Central memory CD8-positive, alpha-beta T cell (primary cell): ENCODE data around the gene HEPHL1.
"Not testable (repeated sequence)": the region's sequence is repeated elsewhere in the genome, so short reads cannot be mapped to it uniquely, and the experiment has no call there.

Source experiments
- ATAC-seq: fragments of 150-1000 bp; cut with Tn5 transposase; replicated peaks from 2 replicates; pipeline ENCODE4 v1.10.0; 2022; ENCODE audit warnings: mild to moderate bottlenecking, moderate FRiP score, moderate number of reproducible peaks; ENCODE audit not compliant: poor library complexity, severe bottlenecking; ENCODE audit errors: extremely low read depth
- DNase-seq, 2 donors: peaks; one replicate each; pipeline ENCODE4 v3.0.0; 2021; ENCODE audit warnings: low spot score in 2 of 2
- H3K27ac Mint-ChIP-seq: one replicate; pipeline ENCODE4 v1.8.0; 2022; ENCODE audit warnings: low read depth, mild to moderate bottlenecking, moderate library complexity, mixed read lengths
- H3K27me3 Mint-ChIP-seq: one replicate; pipeline ENCODE4 v1.8.0; 2022; ENCODE audit warnings: mixed read lengths
- H3K36me3 Mint-ChIP-seq: one replicate; pipeline ENCODE4 v1.8.0; 2022; ENCODE audit warnings: mild to moderate bottlenecking, moderate library complexity, mixed read lengths; ENCODE audit not compliant: insufficient read depth
- H3K4me1 Mint-ChIP-seq: one replicate; pipeline ENCODE4 v1.8.0; 2022; ENCODE audit warnings: mixed read lengths
- H3K4me3 Mint-ChIP-seq: one replicate; pipeline ENCODE4 v1.8.0; 2022; ENCODE audit warnings: mild to moderate bottlenecking, moderate library complexity, mixed read lengths
- H3K9me3 Mint-ChIP-seq: one replicate; pipeline ENCODE4 v1.8.0; 2022; ENCODE audit warnings: mixed read lengths

HEPHL1 gene, protein sequence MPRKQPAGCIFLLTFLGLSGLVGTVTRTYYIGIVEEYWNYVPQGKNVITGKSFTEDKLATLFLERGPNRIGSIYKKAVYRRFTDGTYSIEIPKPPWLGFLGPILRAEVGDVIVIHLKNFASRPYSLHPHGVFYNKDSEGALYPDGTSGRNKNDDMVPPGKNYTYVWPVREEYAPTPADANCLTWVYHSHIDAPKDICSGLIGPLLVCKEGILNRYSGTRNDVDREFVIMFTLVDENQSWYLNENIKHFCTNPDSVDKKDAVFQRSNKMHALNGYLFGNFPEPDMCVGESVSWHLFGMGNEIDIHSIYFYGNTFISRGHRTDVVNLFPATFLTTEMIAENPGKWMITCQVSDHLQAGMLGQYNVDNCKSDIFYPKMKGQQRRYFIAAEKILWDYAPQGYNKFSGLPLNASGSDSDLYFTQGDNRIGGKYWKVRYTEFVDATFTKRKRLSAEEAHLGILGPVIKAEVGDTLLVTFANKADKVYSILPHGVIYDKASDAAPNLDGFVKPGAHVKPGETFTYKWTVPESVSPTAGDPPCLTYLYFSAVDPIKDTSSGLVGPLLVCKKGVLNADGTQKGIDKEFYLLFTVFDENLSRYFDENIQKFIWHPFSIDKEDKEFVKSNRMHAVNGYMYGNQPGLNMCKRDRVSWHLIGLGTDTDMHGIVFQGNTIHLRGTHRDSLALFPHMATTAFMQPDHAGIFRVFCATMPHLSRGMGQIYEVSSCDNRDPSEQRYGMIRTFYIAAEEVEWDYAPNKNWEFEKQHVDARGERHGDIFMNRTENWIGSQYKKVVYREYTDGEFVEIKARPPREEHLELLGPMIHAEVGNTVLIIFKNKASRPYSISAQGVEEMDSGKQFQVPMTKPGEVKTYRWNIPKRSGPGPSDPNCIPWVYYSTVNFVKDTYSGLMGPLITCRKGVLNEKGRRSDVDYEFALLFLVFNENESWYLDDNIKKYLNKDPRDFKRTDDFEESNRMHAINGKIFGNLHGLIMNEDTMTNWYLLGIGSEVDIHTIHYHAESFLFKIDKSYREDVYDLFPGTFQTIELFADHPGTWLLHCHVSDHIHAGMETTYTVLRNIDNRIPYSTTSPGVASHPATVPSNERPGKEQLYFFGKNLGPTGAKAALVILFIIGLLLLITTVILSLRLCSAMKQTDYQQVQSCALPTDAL

DNA sequence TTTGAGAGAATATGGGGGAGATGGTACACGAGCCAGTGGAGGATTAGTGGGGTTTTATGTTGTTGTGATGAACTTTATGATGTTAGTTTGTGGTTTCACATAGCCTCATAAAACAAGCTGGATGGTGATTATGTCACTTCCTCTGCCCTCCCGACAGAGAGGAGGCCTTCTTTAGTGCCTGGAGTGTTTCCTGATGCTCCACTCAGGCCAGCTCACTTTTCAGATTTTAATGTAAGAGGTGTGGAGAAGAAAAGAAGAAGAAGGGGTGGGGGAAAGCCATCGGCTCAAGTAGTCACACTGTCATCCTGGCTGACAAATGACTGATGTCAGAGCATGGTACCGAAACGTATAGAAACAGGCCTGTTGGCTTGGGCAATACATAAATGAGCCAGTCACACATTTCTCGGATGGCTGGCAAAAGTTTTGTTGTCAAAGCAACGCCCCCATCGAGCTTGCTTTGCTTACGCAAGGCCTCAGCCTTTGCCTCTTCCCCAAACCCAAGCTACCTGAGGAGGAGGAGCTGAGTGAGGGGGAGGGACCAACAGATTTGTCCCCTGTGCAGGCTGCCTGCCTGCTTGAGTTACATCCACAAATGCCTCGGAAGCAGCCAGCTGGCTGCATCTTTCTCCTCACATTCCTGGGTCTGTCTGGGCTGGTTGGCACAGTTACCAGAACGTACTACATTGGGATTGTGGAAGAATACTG, at the start of gene HEPHL1:
HEPHL1 (plus strand) TSS at position 578 of the 705 bp plus-strand sequence; CDS start at position 593, 15 bp downstream.
- H3K4me3 Mint-ChIP-seq: no peak within 1 kb of the TSS
- peaks cover 18% of the 10 kb centered on the region for H3K27me3 Mint-ChIP-seq
- DNase-seq: no peak
- H3K9me3 Mint-ChIP-seq: no peaks in the 10 kb centered on the region
- no peak for ATAC-seq
- no peaks in the 10 kb centered on the region for H3K4me1 Mint-ChIP-seq
- no peaks in the 10 kb centered on the region for H3K36me3 Mint-ChIP-seq
- H3K27ac Mint-ChIP-seq: no peak within 1 kb of the TSS

DNA sequence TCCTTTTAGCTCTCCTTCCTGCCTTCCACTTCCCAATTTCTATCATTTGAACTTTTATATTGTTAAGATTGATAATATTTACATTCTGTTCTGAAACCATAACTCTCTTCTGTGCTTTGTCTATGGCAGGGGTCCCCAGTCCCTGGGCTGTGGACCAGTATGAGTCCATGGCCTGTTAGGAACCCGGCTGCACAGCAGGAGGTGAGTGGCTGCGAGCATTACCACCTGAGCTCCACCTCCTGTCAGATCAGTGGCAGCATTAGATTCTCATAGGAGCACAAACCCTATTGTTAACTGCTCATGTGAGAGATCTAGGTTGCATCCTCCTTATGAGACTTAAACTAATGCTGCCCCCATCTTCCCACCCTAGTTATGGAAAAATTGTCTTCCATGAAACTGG, 48.4 kb upstream of the HEPHL1 start:
- ATAC-seq (no peak), DNase-seq (no peak)
- Mint-ChIP-seq H3K9me3 (peaks cover 5% of the 10 kb centered on the region), H3K27ac (no peak overlapping the region), H3K4me1 (no peaks in the 10 kb centered on the region), H3K4me3 (no peak overlapping the region), H3K36me3 (no peaks in the 10 kb centered on the region), H3K27me3 (peaks cover 55% of the 10 kb centered on the region)

DNA sequence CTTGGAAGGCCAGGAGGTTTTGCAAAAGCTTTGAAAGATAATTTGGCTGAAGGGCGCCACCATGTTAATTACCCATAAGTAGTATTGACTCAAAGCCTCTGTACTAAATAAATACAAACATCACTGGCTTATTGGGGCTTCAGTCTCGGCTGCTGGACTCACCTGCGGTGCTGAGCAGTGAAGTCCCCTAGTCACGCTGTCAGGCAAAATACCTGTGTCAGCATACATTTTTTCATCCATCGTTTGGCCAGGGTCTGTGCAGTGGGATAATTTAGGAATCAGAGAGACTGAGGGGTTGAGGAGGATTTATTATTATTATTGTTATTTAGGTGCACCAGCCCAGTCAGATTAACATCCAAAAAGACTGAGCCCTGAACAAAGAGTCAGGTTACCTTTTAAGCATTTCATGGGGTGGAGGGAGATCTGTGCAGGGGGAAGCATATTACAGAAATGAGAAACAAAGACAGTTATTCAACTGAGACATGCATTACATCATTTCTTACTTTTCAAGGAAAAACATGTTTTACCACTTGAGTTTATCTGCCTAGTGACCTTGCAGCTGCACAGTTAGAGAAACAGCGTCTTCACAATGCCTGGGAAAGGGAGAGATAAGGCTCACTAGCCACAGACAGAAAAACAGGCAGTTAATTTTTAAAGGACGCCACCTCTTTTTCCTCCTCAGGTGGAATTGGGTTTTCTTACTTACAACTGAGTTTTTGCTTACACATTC, 47.7 kb upstream of the HEPHL1 start:
- ATAC-seq, H3K36me3 Mint-ChIP-seq, H3K4me3 Mint-ChIP-seq, H3K27ac Mint-ChIP-seq, H3K4me1 Mint-ChIP-seq, H3K9me3 Mint-ChIP-seq, DNase-seq: not testable (repeated sequence)
- peaks cover 55% of the 10 kb centered on the region for H3K27me3 Mint-ChIP-seq

DNA sequence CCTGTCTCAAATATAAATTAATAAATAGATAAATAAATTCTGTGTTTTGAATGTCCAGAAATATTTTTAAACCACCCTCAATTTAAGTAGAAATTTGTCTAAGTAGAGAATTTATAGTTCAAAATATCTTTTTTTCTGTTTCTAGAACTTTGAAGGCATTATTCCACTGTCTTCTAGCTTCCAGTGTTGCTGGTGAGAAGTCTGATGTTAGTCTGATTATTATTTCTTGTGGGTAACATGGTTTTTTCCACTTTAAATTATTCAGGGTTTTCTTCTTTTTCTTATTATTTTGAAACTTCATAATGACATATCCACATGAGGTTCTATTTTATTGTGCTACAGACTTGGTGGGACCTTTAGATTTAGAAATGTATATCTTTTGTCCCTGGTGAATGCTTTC, 46.4 kb upstream of the HEPHL1 start:
- H3K36me3 Mint-ChIP-seq: no peaks in the 10 kb centered on the region
- H3K4me1 Mint-ChIP-seq: no peaks in the 10 kb centered on the region
- peaks cover 5% of the 10 kb centered on the region for H3K9me3 Mint-ChIP-seq
- ATAC-seq: no peak
- H3K27me3 Mint-ChIP-seq: peaks cover 53% of the 10 kb centered on the region
- no peak overlapping the region for H3K27ac Mint-ChIP-seq
- no peak for DNase-seq
- no peak overlapping the region for H3K4me3 Mint-ChIP-seq

DNA sequence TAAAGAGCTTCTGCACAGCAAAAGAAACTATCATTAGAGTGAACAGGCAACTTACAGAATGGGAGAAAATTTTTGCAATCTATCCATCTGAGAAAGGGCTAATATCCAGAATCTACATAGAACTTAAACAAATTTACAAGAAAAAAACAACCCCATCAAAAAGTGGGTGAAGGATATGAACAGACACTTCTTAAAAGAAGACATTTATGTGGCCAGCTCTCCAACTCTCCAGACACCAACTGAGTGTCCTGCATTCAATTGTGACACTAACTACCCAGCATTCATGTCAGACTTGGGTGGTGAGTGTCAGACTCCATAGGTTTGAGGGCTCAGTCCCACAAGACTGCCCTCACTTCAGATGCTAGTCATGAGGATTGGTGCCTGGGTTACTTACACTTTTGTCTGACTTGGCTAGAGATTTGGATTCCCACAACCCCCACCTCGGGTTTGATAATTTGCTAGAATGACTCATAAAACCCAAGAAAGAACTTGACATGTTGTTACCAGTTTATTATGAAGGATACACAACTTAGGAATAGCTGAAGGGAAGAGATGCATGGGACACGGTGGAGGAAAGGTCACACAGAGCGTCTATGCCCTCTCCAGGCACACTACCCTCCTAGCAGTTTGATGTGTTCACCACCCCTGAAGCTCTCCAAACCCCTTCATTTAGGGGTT, 44.4 kb upstream of the HEPHL1 start:
- not testable (repeated sequence) for DNase-seq, H3K9me3 Mint-ChIP-seq, ATAC-seq, H3K27ac Mint-ChIP-seq, H3K4me3 Mint-ChIP-seq, H3K36me3 Mint-ChIP-seq, H3K4me1 Mint-ChIP-seq
- peaks cover 35% of the 10 kb centered on the region for H3K27me3 Mint-ChIP-seq

DNA sequence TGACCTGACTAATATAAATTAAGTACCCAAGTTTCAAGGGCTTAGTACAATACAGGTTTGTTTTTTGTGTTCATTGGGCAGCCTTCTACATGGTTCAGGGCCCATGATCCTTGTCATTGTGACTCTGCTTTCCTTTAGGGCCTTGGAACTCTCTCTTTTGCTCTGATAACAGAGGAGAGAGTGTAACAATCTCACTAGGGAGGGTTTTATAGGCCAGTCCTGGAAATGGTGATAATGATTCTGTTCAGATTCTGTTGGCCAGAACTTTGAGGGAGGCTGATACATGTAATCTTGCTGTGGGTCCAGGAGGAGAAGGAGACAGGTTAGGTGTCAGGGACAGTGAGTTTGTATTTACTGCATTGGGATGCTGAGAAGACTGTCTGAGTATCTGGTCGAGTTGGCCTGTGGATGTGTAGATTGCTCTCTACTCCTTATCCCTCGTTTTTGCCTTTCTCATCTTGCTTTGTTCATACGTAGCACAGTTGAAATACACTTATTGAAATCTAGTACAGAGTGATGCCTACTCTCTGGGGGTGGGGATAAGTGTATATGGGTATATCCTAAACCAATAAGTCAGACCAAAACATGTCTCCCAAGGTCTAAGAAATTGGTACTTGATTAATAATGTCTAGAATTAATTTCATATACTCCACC, 37.5 kb upstream of the HEPHL1 start:
- Mint-ChIP-seq H3K4me1 (no peaks in the 10 kb centered on the region), H3K27ac (no peak overlapping the region), H3K9me3 (no peaks in the 10 kb centered on the region), H3K4me3 (no peak overlapping the region), H3K36me3 (no peaks in the 10 kb centered on the region), H3K27me3 (peaks cover 26% of the 10 kb centered on the region)
- no peak for ATAC-seq
- no peak for DNase-seq

DNA sequence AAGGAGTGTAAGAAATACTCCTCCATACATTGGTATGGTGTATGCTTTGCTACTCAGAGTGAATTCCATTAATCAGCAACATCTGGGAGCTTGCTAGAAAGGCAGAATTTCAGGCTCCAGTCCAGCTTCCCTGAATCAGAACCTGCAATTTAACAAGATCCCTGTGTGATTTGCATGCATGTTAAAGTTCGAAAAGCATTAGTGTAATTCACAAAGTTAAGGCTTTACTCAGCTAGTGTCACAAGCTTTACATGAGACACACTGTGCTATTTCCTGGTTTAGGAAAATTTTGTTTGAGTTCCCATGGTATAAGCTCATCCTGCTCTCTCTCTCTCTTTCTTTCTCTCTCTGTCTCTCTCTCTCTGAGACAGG, 37.0 kb upstream of the HEPHL1 start:
- Mint-ChIP-seq H3K36me3 (no peaks in the 10 kb centered on the region), H3K9me3 (no peaks in the 10 kb centered on the region), H3K4me1 (no peaks in the 10 kb centered on the region), H3K4me3 (no peak overlapping the region), H3K27me3 (peaks cover 25% of the 10 kb centered on the region), H3K27ac (no peak overlapping the region)
- ATAC-seq (no peak), DNase-seq (no peak)

DNA sequence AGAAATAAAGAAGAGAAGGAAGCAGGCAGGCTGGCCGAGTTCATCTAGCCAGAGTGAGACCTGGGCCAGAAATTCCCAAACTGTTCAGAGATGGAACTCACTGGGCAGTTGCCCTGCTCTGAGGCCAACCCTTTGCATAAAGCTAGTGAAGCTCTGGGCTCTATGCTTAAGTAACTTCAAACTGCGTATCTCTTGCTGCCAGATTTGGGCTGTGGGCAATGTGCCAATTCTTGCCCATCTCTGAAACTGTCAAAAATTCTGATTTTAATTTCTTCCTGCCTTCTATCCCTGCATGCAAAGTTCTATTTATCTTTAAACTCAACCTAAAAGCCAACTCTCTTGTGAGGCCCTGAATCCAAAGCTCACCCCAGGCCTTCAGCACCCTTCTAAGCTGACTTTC, 36.2 kb upstream of the HEPHL1 start:
- DNase-seq: no peak
- no peaks in the 10 kb centered on the region for H3K9me3 Mint-ChIP-seq
- peaks cover 25% of the 10 kb centered on the region for H3K27me3 Mint-ChIP-seq
- no peak overlapping the region for H3K27ac Mint-ChIP-seq
- H3K36me3 Mint-ChIP-seq: no peaks in the 10 kb centered on the region
- no peaks in the 10 kb centered on the region for H3K4me1 Mint-ChIP-seq
- ATAC-seq: no peak
- H3K4me3 Mint-ChIP-seq: no peak overlapping the region

DNA sequence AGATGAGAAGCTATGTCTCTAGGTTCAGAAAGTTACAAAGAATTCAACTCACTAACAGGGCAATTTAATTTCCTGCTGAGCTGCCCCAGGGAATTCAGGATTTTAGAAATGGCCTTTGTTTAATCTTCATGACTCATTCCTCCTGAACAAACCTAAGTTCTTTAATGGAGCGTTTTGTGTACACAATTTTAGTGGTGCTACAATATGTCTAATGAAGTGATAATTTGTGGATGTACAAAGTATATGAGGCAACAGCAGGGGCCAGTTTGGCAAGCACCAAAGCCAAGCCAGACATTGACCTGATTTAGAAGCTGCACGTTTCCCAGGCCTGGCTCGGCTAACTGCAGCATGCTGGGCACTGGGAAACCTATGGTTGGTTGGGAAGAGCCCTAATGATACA, 34.4 kb upstream of the HEPHL1 start:
- Mint-ChIP-seq H3K9me3 (no peaks in the 10 kb centered on the region), H3K27ac (no peak overlapping the region)
- no peak for DNase-seq

DNA sequence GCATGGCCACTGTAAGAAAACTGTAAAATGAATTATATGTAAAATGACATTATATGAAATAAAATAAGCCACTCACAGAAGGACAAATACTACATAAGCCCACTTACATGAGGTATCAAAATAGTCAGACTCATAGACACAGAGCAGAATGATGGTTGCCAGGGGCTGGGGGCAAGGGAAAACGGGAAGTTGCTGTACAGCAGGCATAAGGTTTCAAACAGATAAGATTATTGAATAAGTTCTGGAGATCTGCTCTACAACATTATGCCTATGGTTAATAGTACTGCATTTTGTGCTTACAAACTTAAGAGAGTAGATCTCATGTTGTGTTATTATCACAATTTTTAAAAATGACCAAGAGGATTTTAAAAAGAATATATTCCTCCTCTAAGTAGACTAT, 32.7 kb upstream of the HEPHL1 start:
- DNase-seq (no peak), ATAC-seq (no peak)
- Mint-ChIP-seq H3K27me3 (peaks cover 33% of the 10 kb centered on the region), H3K9me3 (peaks cover 6% of the 10 kb centered on the region), H3K4me1 (no peaks in the 10 kb centered on the region), H3K27ac (no peak overlapping the region), H3K36me3 (no peaks in the 10 kb centered on the region), H3K4me3 (no peak overlapping the region)

More for the DNA sequence above, 34.4 kb upstream of the HEPHL1 start:
- no peaks in the 10 kb centered on the region for H3K36me3 Mint-ChIP-seq
- no peak for ATAC-seq
- H3K4me1 Mint-ChIP-seq: no peaks in the 10 kb centered on the region
- H3K4me3 Mint-ChIP-seq: no peak overlapping the region
- peaks cover 33% of the 10 kb centered on the region for H3K27me3 Mint-ChIP-seq

DNA sequence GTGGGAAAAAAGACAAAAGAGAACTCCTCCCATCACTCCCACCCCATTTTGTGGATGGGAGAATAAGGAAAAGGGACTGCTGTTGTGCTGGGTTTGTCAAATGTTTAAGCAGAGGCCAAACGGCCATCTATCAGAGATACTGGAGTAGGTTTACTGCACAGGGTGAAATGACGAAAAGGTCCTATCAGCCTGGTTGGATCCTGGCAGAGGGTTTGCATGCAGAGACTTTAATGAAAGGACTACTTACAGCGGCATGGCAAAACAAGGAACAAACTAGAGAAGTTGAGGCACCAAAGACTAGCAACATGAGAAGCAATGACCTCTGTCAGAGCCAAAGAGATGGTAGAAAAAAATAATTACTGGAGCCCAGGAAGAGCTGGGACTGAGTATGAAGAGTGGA, 32.2 kb upstream of the HEPHL1 start:
- Mint-ChIP-seq H3K9me3 (peaks cover 6% of the 10 kb centered on the region), H3K36me3 (no peaks in the 10 kb centered on the region), H3K4me3 (no peak overlapping the region), H3K27me3 (peaks cover 33% of the 10 kb centered on the region), H3K27ac (no peak overlapping the region), H3K4me1 (no peaks in the 10 kb centered on the region)
- ATAC-seq (no peak), DNase-seq (no peak)
